KBM-7 (cell line): Measurements from ENCODE around the gene DAAM1.
A peak's percentile ranks its signal among the peaks of the same experiment; 100 is the strongest.

Source experiments
- DNase-seq: peaks from one replicate; pipeline ENCODE4 v3.0.0-alpha.2; 2015
- in situ Hi-C: fragments of 300-500 bp; cut with MboI; formaldehyde crosslinking; loops from 2 replicates; pipeline ENCODE4 v1.14.3; 2020; ENCODE audit warnings: low sequenced_read_pairs, low pct_unique_long_range_greater_than_20kb, mixed read lengths

DAAM1 gene

DNA sequence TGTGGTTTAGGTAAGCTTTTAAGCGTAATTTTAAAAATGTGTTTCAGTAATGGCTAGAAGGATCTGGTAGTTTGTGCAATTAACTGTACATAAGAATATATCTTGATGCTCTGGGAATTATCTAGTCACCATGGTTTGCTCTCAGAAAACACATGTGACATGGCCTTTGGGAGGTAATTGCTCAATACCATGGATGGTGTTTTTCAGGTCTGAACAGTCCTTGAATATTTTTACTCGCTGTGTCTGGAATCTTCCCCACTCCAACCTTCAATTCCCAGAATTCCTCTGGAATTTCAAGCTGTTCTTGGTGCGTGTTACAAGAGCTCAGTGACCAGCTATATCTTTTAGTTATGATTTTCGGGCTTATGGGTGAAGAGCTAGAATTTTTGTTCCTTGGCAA is 85.3 kb downstream of the DAAM1 start:
- in situ Hi-C loops, result no loop called here
- DNase-seq, result no peak

DNA sequence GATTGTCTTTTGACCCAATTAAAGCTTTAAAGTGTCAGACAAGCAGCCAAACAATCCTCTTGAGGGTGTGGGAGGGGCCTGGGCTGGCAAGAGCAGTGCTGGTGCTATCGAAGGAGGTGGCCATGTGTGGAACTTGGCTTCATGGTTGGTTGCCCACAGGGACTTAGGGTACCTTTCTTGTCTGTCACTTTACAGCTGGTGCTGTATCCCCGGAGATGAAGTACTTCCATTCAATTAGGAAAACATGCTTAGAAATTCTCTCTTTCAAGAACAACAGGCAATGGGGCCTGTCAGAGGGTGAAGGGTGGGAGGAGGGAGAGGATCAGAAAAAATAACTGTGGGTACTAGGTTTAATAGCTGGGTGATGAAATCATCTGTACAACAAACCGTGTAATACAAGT is 86.5 kb downstream of the DAAM1 start:
- in situ Hi-C loops, result no loop called here
- no peak for DNase-seq

DNA sequence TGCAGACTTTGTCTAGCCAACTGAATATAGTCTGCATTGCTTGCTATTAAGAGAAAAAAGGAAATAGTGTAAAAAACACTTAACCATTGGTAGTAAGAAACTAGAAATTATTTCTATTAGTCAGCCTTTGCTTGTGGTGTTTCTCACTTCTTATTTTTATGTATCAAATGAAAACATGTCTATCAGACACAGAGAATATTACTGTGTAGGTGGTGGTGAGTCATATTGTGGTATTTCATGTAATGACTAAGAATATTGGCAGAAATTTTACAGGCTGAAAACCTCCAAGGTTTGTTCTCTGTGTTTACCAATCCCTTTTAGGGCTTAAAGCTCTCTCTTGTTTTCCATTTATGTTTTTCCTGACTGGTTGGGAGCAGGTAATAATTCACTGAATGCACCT is 87.2 kb downstream of the DAAM1 start:
- no peak for DNase-seq
- in situ Hi-C loops, result no loop called here

DNA sequence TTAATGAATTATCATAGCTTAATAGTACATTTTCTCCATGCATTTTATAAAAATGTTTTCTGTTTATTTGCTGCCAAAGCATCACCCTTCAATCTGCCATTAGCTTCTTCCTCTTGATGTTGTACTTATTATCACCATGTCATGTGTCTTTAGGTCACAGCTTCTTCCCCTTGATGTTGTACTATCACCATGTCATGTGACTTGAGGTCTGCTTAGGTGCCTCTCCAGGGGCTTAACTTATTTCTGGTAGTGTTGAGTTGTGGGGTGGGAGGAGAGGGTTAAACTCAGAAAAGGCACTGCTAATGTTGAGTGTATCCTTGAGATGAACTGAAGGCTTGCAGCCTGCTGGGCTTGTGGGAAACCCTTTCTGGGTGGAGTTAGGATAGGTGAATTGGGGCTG is 87.8 kb downstream of the DAAM1 start:
- no peak for DNase-seq
- in situ Hi-C loops, result no loop called here

DNA sequence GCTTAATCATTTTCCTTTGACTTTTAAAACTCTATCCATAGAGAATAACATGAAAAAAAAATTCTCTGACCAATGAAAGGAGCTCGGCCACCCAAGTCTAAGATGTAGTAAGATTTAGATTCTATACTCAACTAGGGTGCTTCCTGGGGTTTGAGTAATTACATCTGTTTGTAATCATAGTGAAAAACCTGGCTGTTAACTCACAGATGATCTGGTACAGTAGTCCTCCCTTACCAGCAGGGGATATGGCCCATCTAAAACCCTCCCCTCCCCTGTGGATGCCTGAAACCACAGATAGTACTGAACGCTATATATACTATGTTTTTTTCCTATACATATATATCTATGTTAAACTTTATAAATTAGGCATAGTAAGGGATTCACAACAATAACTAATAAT is 89.2 kb downstream of the DAAM1 start:
- in situ Hi-C loops, result no loop called here
- DNase-seq, result no peak

DNA sequence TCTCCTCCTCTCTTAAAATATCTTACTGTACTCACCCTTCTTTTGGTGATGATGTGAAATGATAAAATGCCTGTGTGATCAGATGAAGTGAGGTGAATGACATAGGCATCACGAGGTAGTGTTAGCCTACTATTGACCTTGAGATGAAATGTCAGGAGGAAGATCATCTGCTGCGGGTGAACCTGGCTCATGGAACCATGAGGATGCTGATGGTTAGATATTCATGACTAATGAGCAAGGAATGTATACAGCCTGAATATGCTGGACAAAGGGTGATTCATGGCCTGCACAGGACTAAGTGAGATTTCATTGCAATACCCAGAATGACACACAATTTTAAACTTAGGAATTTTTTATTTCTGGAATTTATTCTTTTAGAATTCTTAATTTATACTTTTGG is 89.6 kb downstream of the DAAM1 start:
- no peak for DNase-seq
- in situ Hi-C loops, result no loop called here

DNA sequence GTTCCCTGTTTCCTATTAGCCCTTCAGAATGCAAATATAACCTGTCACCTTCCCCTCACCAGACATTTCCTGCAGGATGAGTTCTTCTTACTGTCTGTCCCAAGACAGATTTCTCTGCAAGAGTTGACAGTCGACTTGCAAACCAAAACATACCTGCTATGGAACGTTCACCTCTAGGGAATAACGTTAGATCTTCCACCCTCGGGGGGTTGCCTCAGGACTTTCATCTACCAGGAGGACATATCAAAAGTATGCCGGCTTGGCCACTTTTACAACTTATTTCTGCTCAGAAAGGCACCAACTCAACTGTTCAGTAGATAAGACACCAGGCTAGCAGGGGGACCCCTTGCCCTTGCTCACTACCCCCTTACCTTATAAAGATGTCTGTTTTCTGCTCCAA is 92.5 kb downstream of the DAAM1 start:
- DNase-seq, result no peak
- in situ Hi-C loops, result no loop called here

DNA sequence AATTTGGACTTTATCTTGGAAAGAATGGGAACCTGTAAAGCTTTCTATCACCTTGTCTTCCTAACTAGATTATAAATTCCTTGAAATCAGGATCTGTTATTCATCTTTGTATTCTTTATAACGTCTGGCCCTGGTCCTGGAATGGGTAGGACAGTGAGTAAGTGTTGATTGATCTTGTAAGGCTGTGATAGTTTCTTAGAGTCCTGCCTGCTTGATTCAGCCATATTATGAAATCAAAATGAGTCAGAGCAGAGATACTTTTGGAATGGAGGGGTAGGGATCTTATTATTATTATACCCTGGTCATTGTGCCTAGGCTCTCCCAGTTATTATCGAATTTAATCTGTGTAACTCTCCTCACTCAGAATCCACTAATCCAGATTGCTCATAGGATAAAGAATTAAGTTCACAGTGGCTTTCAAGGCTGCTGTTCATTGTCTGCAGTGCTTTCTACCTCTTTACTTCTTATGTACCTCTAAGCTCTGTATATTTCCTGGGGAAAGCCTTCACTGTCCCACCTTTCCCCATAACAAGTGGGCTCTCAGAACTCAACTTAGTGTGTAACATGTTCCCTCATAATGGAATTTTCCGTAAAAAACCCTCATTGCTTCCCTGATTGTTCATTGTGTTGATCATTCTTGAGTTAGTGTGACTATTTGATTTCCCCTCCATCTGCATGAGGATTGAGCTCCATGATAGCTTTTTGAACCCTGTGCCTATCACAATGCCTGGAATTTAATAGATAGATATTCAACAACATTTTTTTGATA is 93.3 kb downstream of the DAAM1 start:
- DNase-seq, result no peak
- in situ Hi-C loops, result no loop called here

DNA sequence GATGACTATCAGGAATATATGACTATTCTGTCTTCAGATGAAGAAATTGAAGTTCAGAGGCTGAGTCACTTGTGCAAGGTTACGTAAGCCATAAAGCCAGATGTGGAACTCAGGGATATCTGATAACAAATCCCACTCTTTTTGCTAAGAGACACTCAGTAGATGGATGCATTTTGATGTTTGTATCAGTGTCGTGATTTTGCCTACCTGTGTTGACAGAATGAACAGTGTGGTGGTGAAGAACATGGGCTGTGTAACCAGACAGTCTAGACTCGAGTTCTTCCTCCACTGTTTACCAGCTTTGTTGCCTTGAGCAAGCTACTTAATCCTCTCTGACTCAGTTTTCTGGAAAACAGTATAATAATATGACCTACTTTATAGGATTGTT is 93.9 kb downstream of the DAAM1 start:
- in situ Hi-C loops, result no loop called here
- DNase-seq, result no peak

DNA sequence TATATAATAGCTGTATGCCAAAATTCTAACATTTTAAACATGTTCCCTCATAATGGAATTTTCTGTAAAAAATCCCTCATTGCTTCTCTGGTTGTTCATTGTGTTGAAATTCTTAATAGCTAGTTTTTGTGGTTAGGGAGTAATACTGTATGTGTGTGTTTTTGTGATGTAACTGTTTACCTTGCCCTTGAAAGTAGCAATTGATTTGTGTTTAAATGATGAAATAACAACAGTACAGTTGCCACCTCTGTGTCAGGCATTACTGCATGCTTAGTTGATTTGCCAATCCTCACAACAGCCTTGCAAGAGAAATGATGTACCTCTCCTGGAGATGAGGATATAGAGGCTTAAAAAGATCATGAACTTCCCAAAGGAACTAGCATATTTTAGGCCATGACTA is 94.9 kb downstream of the DAAM1 start:
- no peak for DNase-seq
- in situ Hi-C loops, result no loop called here

DNA sequence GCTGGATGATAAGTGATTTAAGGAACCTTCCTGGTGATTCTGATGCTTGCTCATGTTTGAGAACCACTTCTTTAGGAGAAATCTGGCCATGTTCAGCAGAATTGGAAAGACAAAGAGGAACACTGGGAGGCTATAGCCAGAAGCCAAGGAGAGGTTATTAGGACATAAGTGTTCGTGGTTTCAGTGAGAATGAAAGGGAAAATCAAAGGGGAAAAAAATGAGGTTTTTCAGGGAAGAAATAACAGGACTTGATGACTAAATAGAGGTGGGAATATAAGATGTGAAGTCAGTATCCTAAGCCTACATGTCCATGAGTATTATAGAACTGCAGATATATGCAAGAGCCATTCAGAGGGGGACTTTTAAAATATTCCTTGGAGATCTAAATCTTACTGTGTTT is 95.6 kb downstream of the DAAM1 start:
- no peak for DNase-seq
- in situ Hi-C loops, result no loop called here

DNA sequence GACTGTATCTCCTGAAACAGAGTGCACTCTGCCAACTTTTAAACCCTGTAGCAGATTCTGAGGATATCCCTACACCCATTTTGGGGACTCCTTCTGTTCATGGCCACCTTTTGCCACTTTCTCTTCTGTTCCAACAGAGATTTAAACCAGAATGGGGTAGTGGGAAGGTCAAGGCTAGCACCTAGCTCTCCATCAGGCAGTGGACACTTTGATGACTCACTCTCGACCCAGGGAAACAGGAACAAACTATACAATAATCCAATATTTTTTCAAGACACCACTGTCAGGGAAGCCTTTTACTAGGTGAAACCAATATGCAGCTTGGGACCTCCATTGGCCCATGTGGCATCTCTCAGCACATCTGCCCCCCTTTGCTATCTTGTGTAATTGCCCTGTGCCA is 103.6 kb downstream of the DAAM1 start:
- no peak for DNase-seq
- in situ Hi-C loops, result no loop called here

DNA sequence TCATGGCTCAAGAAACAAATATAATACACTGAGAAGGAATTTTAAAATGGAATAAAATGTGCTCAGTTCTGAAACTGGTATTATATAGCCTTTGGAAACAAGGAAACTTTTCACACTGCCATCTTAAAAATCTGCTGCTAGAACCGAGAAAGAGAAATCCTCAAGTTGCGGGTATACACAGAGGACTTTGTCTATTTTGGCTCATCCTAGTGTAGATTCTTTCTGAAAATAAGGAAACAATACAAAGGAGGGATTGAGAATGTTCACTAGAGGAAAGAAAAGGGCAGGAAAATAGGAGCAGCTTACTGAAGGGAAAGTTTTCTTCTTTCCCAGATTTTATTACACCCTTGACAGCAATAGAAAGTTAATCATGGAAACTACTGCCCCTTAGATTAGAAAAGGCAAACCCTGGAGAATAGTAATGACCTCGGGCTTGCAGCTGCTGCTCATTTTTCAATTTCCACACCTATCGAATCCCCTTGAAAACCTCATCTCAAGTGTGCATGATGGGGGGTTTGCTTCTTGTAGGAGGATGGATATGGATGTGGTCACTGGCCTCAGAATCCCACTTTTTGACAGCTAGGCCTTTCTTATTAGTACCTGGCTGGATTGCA is 104.6 kb downstream of the DAAM1 start:
- in situ Hi-C loops, result no loop called here
- no peak for DNase-seq

DNA sequence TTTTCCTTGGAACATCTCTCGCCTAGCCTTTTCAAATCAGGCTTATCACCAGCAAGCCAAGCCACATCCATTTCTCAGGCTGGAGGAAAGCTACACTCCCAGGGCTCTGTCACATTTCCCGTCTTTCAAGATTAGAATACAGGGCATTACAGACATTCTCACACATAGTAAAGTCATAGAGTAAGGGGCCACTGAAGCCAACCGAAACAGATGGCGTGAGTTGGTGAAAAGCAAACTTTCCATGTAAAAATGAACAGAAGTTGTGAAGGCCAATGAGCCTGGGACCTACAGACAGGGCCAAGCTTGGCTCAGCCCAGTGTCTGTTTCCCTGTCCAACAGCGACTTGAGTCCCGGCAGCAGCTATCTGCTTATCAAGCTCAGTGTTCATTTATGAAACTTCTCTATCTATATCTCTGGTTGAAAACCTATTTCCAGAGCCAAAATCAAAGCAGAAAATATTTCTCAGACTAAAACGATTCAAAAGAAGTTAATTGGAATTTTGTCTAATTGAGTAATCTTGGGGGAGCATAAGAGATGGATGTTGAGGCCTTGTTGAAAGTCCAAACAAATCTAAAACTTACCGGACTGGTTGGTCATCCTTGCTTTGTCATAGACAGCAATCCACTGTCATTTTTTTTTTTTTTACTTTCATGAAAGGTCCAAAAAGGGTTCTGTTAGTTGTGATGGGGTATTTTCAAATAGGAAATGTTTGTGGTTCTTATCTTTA is 105.6 kb downstream of the DAAM1 start:
- no peak for DNase-seq
- in situ Hi-C loops, result no loop called here

DNA sequence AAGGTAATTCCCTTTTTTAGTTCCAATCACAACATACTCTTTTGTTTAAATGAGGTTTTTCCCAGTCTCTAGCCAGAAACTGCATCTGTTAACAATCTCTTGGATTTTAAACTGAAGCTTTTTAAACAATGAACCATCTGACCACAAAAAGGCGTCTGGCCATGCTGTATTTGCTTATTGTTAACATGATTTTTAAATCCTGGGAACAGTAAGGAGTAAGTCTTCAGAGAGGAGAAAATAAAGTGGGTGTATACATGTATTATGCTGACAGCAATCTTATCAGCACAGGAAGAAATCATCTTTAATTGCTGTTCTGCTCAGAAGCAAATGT is 106.2 kb downstream of the DAAM1 start:
- no peak for DNase-seq

DNA sequence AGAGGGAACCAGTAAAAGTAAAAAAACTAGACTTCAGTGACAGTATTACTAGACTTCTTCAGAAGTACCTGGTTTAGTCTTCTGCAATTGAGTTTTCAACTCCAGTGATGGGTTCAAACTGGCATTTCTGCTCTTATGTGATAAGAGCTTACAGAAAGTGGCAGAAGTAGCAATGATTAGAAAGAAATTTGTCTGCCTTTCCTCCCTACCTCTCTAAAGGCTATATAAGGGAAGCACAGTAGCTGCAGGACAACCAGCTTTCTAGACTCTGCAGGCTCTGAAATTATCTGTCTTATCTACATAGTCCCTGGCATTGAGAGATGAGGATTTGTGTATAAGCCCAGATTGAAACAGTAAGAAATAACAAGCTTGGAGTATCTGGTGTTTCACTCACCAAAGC is 107.5 kb downstream of the DAAM1 start:
- no peak for DNase-seq

More for the DNA sequence above, 106.2 kb downstream of the DAAM1 start:
- in situ Hi-C loops, result no loop called here

DNA sequence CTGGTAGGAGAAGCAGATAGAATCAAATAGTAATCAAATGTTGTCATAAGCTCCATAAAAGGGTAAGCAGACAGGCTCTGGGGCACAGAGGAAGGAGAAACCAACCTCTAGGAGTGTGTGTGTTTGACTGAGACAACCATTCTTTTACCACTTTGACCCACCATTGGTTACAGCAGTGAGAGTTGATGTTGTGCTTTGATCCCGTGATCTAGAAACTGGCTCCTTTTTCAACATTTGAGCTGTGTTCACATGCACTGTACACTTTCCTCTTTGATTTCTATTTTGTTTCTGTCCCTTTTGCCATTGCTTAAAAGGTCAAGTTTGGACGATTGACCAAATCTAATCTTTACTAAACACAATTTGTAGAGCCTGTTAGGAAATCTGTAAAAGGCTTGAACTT is 108.0 kb downstream of the DAAM1 start:
- in situ Hi-C loops, result no loop called here
- DNase-seq, result no peak

More for the DNA sequence above, 107.5 kb downstream of the DAAM1 start:
- in situ Hi-C loops, result no loop called here

DNA sequence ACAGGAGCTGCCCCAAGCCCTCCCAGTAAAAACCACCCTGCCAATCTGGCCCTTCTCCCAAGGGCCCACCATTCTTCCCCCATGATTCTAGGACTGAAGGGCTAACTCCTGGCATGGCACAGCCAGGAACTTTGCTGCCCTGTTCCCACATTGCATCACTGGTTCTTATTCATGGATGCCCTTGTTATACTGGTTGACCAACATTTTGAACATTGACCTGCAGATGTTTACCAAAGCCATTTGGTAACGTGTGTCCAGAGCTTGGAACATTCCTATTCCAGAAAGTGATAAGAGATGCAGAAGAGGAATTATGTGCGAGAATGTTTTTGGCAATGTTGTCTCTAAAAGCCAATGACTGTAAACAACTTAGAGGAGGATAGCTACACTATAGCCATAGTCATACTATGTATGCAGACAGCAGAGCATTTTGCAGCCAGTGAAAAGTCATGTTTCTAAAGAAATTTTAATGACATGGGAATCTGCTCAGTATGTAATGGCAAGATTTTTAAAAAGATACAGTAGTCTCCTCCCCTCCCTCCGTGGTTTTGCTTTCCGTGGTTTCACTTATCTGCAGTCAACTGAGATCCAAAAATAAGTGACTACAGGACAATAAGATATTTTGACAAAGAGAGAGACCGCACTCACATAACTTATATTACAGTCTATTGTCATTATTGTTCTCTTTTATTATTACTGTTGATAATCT is 108.8 kb downstream of the DAAM1 start:
- no peak for DNase-seq
- in situ Hi-C loops, result no loop called here

DNA sequence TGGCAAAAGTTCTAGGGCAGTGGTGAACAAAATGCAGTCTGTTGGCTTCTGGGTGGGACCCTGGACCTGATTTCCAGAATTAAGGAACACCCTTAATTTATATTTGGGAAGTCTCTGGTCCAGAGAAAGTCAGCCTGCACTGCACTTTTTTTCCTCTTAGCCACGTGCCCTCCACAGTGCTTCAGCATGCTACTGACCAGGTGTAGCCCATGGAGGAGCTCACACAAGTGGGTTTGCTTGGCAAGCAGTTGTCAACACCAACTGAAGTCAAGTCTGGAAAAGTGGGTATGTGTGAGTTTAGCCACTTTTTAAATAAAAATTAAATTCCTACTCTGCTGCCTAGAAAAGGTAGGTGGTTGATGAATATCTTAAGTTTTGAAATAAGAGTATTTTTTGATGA is 111.3 kb downstream of the DAAM1 start:
- in situ Hi-C loops, result no loop called here
- no peak for DNase-seq

DNA sequence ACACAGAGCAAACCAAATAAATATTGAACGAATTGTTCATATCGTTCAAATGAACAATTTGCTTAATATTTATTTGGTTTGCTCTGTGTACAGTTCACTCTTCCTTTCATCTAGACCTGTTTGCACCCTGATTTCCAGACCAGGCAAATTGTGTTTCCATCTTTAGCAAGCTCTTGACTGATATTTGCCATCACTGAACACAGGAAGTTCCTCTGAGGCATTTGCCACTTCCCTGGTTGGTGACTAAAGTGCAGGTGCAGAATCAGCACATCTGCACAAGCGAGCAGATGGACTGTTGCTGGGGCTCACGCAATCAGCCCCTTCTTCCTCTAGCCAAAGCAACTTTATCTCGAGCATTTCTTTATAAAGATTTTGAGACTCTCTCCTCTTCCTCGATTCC is 112.9 kb downstream of the DAAM1 start:
- peak; percentile 10 for DNase-seq
- in situ Hi-C loops, result no loop called here
